Testis (tissue), 2 donors: ENCODE measurements around the gene SLC9A3.

Experiments
- POLR2A ChIP-seq: fragments of 450-650 bp; IDR thresholded peaks from one replicate; pipeline ENCODE4 v1.6.1; 2017; ENCODE audit warnings: antibody characterized with exemption, mild to moderate bottlenecking, moderate library complexity
- TF ChIP-seq, protein P1 (sequence below), 3 experiments: fragments of 450-650 bp in 2 of 3; fragments of 200-600 bp in 1 of 3; sonication (generic) in 1 of 3; IDR thresholded peaks; one replicate each; pipeline ENCODE4 v1.5.1; 2016 to 2019; ENCODE audit warnings: antibody characterized with exemption in 3 of 3, mild to moderate bottlenecking in 2 of 3, moderate library complexity in 1 of 3

DNA sequence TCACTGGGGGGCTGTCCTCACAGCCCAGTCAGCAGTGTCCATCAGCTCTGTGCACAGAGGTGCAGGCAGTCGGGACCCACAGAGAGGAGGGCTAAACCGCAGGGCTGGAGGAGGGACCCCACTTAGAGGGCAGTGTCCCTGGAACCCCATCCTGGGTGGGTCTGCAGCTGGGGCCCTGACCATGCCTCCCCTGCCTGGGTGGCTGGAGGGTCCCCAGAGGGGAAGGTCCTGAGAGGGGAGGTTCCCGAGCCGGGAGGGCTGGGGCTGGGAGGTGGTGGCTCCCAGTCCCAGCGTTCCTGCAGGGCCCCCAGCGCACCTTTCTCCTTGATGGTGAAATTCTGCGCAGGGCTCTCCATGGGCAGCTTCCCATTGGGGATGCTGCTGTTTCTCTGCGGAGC lies 48.5 kb downstream of the SLC9A3 start:
- TF ChIP-seq, protein P1, sequence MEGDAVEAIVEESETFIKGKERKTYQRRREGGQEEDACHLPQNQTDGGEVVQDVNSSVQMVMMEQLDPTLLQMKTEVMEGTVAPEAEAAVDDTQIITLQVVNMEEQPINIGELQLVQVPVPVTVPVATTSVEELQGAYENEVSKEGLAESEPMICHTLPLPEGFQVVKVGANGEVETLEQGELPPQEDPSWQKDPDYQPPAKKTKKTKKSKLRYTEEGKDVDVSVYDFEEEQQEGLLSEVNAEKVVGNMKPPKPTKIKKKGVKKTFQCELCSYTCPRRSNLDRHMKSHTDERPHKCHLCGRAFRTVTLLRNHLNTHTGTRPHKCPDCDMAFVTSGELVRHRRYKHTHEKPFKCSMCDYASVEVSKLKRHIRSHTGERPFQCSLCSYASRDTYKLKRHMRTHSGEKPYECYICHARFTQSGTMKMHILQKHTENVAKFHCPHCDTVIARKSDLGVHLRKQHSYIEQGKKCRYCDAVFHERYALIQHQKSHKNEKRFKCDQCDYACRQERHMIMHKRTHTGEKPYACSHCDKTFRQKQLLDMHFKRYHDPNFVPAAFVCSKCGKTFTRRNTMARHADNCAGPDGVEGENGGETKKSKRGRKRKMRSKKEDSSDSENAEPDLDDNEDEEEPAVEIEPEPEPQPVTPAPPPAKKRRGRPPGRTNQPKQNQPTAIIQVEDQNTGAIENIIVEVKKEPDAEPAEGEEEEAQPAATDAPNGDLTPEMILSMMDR (IDR thresholded peaks at IDR 0.05) = no peak
- no peak for TF ChIP-seq POLR2A
